Keratinocyte (primary cell): ENCODE measurements around the gene MTERF4.

Source experiments
- CTCF ChIP-seq, 3 experiments: IDR thresholded peaks in 1 of 3; conservative IDR thresholded peaks in 1 of 3; optimal IDR thresholded peaks in 1 of 3; 2 replicates in 2 of 3; 3 replicates in 1 of 3; pipeline versions ENCODE3 to v1.5.1; 2011; ENCODE audit warnings: low read length in 3 of 3, mild to moderate bottlenecking in 3 of 3, moderate library complexity in 2 of 3, control low read depth in 1 of 3, inconsistent platforms in 1 of 3; ENCODE audit not compliant: insufficient read depth in 2 of 3; ENCODE audit errors: extremely low read depth in 1 of 3
- EZH2 ChIP-seq: IDR thresholded peaks from one replicate; pipeline ENCODE4 v1.6.1; 2012; ENCODE audit warnings: inconsistent platforms, mild to moderate bottlenecking, low read length, moderate library complexity

GRCh38 chr2:241051578-241052487 lies 50.3 kb downstream of the MTERF4 start:
- TF ChIP-seq CTCF (optimal IDR thresholded peaks at IDR 0.05 in 1 of 3, IDR thresholded peaks at IDR 0.05 in 1 of 3, conservative IDR thresholded peaks at IDR 0.05 in 1 of 3; ENCODE audit: extremely low read depth in 1 of 3, insufficient read depth in 2 of 3, low read length in 3 of 3) (no peak), EZH2 (no peak)
